Measurements from ENCODE around the gene IFT20.
A peak's percentile ranks its signal among the peaks of the same experiment; 100 is the strongest.

IFT20 gene

GRCh38 chr17:28335959-28336871 is 943 bp upstream of the IFT20 start:
- H3K4me1 Mint-ChIP-seq (ENCODE audit: low read depth): peaks cover 31% of the 10 kb centered on the region
- peaks cover 7% of the 10 kb centered on the region for H3K36me3 Mint-ChIP-seq (ENCODE audit: low read depth)
- H3K27ac Mint-ChIP-seq: peak overlapping the region; percentile 97
- peak; percentile 22 for DNase-seq (ENCODE audit: low spot score)
- no peaks in the 10 kb centered on the region for H3K9me3 Mint-ChIP-seq
- peak overlapping the region; percentile 96 for H3K4me3 Mint-ChIP-seq
- H3K27me3 Mint-ChIP-seq (ENCODE audit: low read depth): no peaks in the 10 kb centered on the region

DNA sequence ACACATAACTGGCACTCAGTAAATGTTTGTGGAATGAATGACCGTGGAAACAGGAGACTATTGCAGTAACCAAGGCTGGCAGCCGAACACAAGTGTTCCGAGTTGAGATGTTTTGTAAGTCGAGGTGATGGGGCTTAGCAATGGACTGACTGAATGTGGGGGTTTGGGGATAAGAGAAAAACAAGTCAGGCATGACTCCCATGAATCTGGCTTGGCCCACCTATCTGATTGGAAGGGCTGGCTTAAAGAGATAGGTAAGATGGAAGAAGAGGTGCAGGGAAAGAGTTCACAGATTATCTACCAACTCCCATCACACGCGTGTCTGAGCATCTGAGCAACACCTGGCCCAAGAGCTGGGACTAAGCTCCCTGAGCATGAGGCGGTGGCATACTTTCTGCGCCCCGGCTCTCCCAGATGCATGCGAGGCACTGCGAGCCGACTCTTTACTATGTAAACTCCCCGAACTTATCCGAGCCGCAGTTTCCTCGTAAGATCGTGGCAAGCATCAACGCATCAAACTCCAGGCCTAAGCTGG is 539 bp downstream of the IFT20 start:
- Mint-ChIP-seq H3K27me3 (ENCODE audit: low read depth) (no peaks in the 10 kb centered on the region), H3K9me3 (no peaks in the 10 kb centered on the region), H3K36me3 (ENCODE audit: low read depth) (peaks cover 2% of the 10 kb centered on the region), H3K4me1 (ENCODE audit: low read depth) (peaks cover 31% of the 10 kb centered on the region), H3K4me3 (peak overlapping the region; percentile 96), H3K27ac (peak overlapping the region; percentile 97)
- DNase-seq (ENCODE audit: low spot score): no peak

- no peaks in the 10 kb centered on the region for H3K9me3 Mint-ChIP-seq
- H3K36me3 Mint-ChIP-seq (ENCODE audit: low read depth): peaks cover 2% of the 10 kb centered on the region
- peak overlapping the region; percentile 96 for H3K4me3 Mint-ChIP-seq
- peaks cover 31% of the 10 kb centered on the region for H3K4me1 Mint-ChIP-seq (ENCODE audit: low read depth)
- peak overlapping the region; percentile 97 for H3K27ac Mint-ChIP-seq
- DNase-seq (ENCODE audit: low spot score): no peak
- H3K27me3 Mint-ChIP-seq (ENCODE audit: low read depth): no peaks in the 10 kb centered on the region
These were observed 1.1 kb downstream of the IFT20 start for GRCh38 chr17:28334171-28334570.

GRCh38 chr17:28333083-28333746 is 2.1 kb downstream of the IFT20 start:
- peaks cover 29% of the 10 kb centered on the region for H3K4me1 Mint-ChIP-seq (ENCODE audit: low read depth)
- H3K36me3 Mint-ChIP-seq (ENCODE audit: low read depth): peaks cover 9% of the 10 kb centered on the region
- no peak overlapping the region for H3K4me3 Mint-ChIP-seq
- no peaks in the 10 kb centered on the region for H3K27me3 Mint-ChIP-seq (ENCODE audit: low read depth)
- H3K27ac Mint-ChIP-seq: no peak overlapping the region
- no peaks in the 10 kb centered on the region for H3K9me3 Mint-ChIP-seq
- no peak for DNase-seq (ENCODE audit: low spot score)

- Mint-ChIP-seq H3K4me1 (ENCODE audit: low read depth) (peaks cover 24% of the 10 kb centered on the region), H3K27ac (no peak overlapping the region), H3K36me3 (ENCODE audit: low read depth) (peaks cover 20% of the 10 kb centered on the region), H3K9me3 (no peaks in the 10 kb centered on the region), H3K4me3 (no peak overlapping the region), H3K27me3 (ENCODE audit: low read depth) (no peaks in the 10 kb centered on the region)
- no peak for DNase-seq (ENCODE audit: low spot score)
These were observed 3.3 kb downstream of the IFT20 start for GRCh38 chr17:28331891-28332420.

GRCh38 chr17:28330671-28331070 is 4.6 kb downstream of the IFT20 start:
- no peak overlapping the region for H3K27ac Mint-ChIP-seq
- H3K27me3 Mint-ChIP-seq (ENCODE audit: low read depth): no peaks in the 10 kb centered on the region
- no peak for DNase-seq (ENCODE audit: low spot score)
- H3K4me1 Mint-ChIP-seq (ENCODE audit: low read depth): peaks cover 17% of the 10 kb centered on the region
- H3K4me3 Mint-ChIP-seq: no peak overlapping the region
- no peaks in the 10 kb centered on the region for H3K9me3 Mint-ChIP-seq
- H3K36me3 Mint-ChIP-seq (ENCODE audit: low read depth): peaks cover 27% of the 10 kb centered on the region

DNA sequence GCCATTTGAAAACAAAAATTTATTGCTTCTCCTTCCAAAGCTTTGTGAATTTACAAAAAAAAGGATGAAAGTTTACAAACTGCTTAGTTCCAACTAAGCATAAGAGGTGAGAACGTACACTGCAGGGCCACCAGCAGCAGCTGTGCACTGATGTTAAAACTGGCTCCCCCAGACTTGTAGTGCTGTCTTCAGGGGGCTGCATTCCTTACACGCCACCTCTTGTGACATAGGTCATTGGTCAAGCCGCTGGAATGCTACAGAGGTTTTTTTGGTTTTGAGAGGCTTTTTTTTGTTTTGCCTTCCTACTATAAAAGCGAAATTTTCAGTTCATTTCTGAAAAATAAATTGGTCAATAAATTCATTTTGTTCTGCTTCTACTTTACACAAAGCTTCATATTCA is 6.9 kb downstream of the IFT20 start:
- no peaks in the 10 kb centered on the region for H3K9me3 Mint-ChIP-seq
- H3K4me1 Mint-ChIP-seq (ENCODE audit: low read depth): peaks cover 8% of the 10 kb centered on the region
- no peak overlapping the region for H3K4me3 Mint-ChIP-seq
- peaks cover 27% of the 10 kb centered on the region for H3K36me3 Mint-ChIP-seq (ENCODE audit: low read depth)
- no peak for DNase-seq (ENCODE audit: low spot score)
- no peak overlapping the region for H3K27ac Mint-ChIP-seq
- no peaks in the 10 kb centered on the region for H3K27me3 Mint-ChIP-seq (ENCODE audit: low read depth)

DNA sequence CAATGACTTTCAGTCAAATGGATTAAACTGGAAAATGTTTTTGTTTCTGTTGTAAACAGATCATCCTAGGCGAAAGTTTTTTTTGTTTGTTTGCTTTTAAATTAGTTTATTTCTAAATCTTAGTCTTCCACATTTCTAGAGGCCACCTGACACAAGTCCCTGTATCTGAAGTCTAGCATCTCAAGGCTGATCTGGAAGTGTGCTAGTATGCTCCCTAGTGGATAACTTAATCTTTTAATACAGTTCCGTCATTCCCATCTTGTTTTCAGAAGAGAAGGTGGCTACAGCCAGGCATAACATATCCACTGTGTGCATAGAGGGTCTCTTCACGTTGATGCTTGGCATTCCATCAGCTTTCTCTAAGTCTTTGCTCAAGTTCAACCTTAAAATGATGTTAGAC is 7.6 kb downstream of the IFT20 start:
- H3K36me3 Mint-ChIP-seq (ENCODE audit: low read depth): peaks cover 29% of the 10 kb centered on the region

GRCh38 chr17:28327031-28327607 is 8.2 kb downstream of the IFT20 start:
- Mint-ChIP-seq H3K9me3 (no peaks in the 10 kb centered on the region), H3K27me3 (ENCODE audit: low read depth) (no peaks in the 10 kb centered on the region), H3K4me3 (no peak overlapping the region), H3K36me3 (ENCODE audit: low read depth) (peaks cover 31% of the 10 kb centered on the region), H3K27ac (no peak overlapping the region), H3K4me1 (ENCODE audit: low read depth) (peaks cover 15% of the 10 kb centered on the region)
- DNase-seq (ENCODE audit: low spot score): peak; percentile 30

More for the DNA sequence above, 7.6 kb downstream of the IFT20 start:
- Mint-ChIP-seq H3K4me3 (no peak overlapping the region), H3K27ac (no peak overlapping the region), H3K27me3 (ENCODE audit: low read depth) (no peaks in the 10 kb centered on the region), H3K4me1 (ENCODE audit: low read depth) (peaks cover 11% of the 10 kb centered on the region), H3K9me3 (no peaks in the 10 kb centered on the region)
- DNase-seq (ENCODE audit: low spot score): no peak

GRCh38 chr17:28326114-28326513 is 9.2 kb downstream of the IFT20 start:
- no peak overlapping the region for H3K4me3 Mint-ChIP-seq
- peaks cover 34% of the 10 kb centered on the region for H3K36me3 Mint-ChIP-seq (ENCODE audit: low read depth)
- peaks cover 23% of the 10 kb centered on the region for H3K4me1 Mint-ChIP-seq (ENCODE audit: low read depth)
- no peaks in the 10 kb centered on the region for H3K27me3 Mint-ChIP-seq (ENCODE audit: low read depth)
- DNase-seq (ENCODE audit: low spot score): no peak
- H3K27ac Mint-ChIP-seq: no peak overlapping the region
- H3K9me3 Mint-ChIP-seq: no peaks in the 10 kb centered on the region

- Mint-ChIP-seq H3K36me3 (ENCODE audit: low read depth) (peaks cover 40% of the 10 kb centered on the region), H3K27ac (peak overlapping the region; percentile 17), H3K27me3 (ENCODE audit: low read depth) (no peaks in the 10 kb centered on the region), H3K4me3 (no peak overlapping the region), H3K9me3 (no peaks in the 10 kb centered on the region), H3K4me1 (ENCODE audit: low read depth) (peaks cover 31% of the 10 kb centered on the region)
- DNase-seq (ENCODE audit: low spot score): no peak
These were observed 10.1 kb downstream of the IFT20 start for GRCh38 chr17:28325211-28325610.

GRCh38 chr17:28324781-28325180 is 10.5 kb downstream of the IFT20 start:
- Mint-ChIP-seq H3K9me3 (no peaks in the 10 kb centered on the region), H3K36me3 (ENCODE audit: low read depth) (peaks cover 44% of the 10 kb centered on the region), H3K27me3 (ENCODE audit: low read depth) (no peaks in the 10 kb centered on the region), H3K4me1 (ENCODE audit: low read depth) (peaks cover 35% of the 10 kb centered on the region), H3K27ac (peak overlapping the region; percentile 17), H3K4me3 (no peak overlapping the region)
- DNase-seq (ENCODE audit: low spot score): no peak

GRCh38 chr17:28324267-28324745 is 11.0 kb downstream of the IFT20 start:
- no peak for DNase-seq (ENCODE audit: low spot score)
- peaks cover 44% of the 10 kb centered on the region for H3K36me3 Mint-ChIP-seq (ENCODE audit: low read depth)
- H3K27me3 Mint-ChIP-seq (ENCODE audit: low read depth): no peaks in the 10 kb centered on the region
- peaks cover 35% of the 10 kb centered on the region for H3K4me1 Mint-ChIP-seq (ENCODE audit: low read depth)
- H3K9me3 Mint-ChIP-seq: no peaks in the 10 kb centered on the region
- no peak overlapping the region for H3K4me3 Mint-ChIP-seq
- no peak overlapping the region for H3K27ac Mint-ChIP-seq

Measured in T-helper 2 cell treated with Interferon-gamma antibody and Interleukin-4, amounts not matched to agents 5 μg/mL and 100 μg/mL, for 36 hours (primary cell).